Fibroblast of villous mesenchyme (primary cell): ENCODE data around the gene SLC25A38. TPM values are rescaled to one million over a fixed set of nuclear protein-coding genes. Genes with fewer than 3 reads are reported as not detected.

Source experiments
- DNase-seq: peaks from one replicate; pipeline ENCODE4 v3.0.0-alpha.2; 2010; ENCODE audit warnings: low read depth
- H3K4me3 ChIP-seq: 2 replicates; pipeline ENCODE4 v1.5.1; 2011; ENCODE audit warnings: low read depth, mild to moderate bottlenecking, low read length
- CTCF ChIP-seq: IDR thresholded peaks from 2 replicates; pipeline ENCODE4 v1.5.1; 2012; ENCODE audit warnings: low read depth, mild to moderate bottlenecking, low read length; ENCODE audit not compliant: insufficient read depth
- total RNA-seq: library from RNA; depleted of rRNA; stranded (reverse); fragments of >200 nt; gene quantifications from 2 replicates; pipeline ENCODE4 v1.2.3, GENCODE V29; 2012

SLC25A38 gene
- total RNA-seq, 1 donor: 22.5 TPM

- TF ChIP-seq CTCF: no peak
Observed at GRCh38 chr3:39396690-39397089, 13.5 kb downstream of the SLC25A38 start.

GRCh38 chr3:39398700-39399099 is 15.5 kb downstream of the SLC25A38 start:
- H3K4me3 ChIP-seq: no peak overlapping the region
- DNase-seq: no peak
- no peak for TF ChIP-seq CTCF

More at GRCh38 chr3:39396690-39397089, 13.5 kb downstream of the SLC25A38 start:
- H3K4me3 ChIP-seq: no peak overlapping the region
- DNase-seq: no peak

GRCh38 chr3:39401983-39402382 is 18.8 kb downstream of the SLC25A38 start:
- TF ChIP-seq CTCF: no peak
- DNase-seq: no peak
- no peak overlapping the region for H3K4me3 ChIP-seq

GRCh38 chr3:39404943-39405686 is 21.9 kb downstream of the SLC25A38 start:
- DNase-seq: no peak
- TF ChIP-seq CTCF: no peak
- no peak overlapping the region for H3K4me3 ChIP-seq

- TF ChIP-seq CTCF: no peak
- DNase-seq: no peak
- H3K4me3 ChIP-seq: peak overlapping the region; percentile 78
Observed at GRCh38 chr3:39405687-39406367, 22.7 kb downstream of the SLC25A38 start.

- peak; percentile 97 for DNase-seq
- peak; percentile 34 for TF ChIP-seq CTCF
- peak within 1 kb of the TSS; percentile 78 for H3K4me3 ChIP-seq
Observed at GRCh38 chr3:39406368-39407258, 23.4 kb downstream of the SLC25A38 start, which contains the start of gene RPSA. Gene RPSA (plus strand): TSS chr3:39406720. CDS start chr3:39407654, 934 bp downstream.
